WTC11 (cell line): ENCODE results near the gene PHC2.

Experiments used
- ZBTB43 ChIP-seq: sonication (generic); formaldehyde crosslinking; IDR thresholded peaks from 2 replicates; pipeline ENCODE4 v1.8.1; 2023; ENCODE audit warnings: mild to moderate bottlenecking, missing genetic modification reagents
- TF ChIP-seq, protein P1 (sequence below): fragments of 200-600 bp; IDR thresholded peaks from 2 replicates; pipeline ENCODE4 v1.8.0; 2022; ENCODE audit warnings: antibody characterized with exemption

GRCh38 chr1:33339413-33339812 is 91.5 kb downstream of the PHC2 start:
- TF ChIP-seq, protein P1, sequence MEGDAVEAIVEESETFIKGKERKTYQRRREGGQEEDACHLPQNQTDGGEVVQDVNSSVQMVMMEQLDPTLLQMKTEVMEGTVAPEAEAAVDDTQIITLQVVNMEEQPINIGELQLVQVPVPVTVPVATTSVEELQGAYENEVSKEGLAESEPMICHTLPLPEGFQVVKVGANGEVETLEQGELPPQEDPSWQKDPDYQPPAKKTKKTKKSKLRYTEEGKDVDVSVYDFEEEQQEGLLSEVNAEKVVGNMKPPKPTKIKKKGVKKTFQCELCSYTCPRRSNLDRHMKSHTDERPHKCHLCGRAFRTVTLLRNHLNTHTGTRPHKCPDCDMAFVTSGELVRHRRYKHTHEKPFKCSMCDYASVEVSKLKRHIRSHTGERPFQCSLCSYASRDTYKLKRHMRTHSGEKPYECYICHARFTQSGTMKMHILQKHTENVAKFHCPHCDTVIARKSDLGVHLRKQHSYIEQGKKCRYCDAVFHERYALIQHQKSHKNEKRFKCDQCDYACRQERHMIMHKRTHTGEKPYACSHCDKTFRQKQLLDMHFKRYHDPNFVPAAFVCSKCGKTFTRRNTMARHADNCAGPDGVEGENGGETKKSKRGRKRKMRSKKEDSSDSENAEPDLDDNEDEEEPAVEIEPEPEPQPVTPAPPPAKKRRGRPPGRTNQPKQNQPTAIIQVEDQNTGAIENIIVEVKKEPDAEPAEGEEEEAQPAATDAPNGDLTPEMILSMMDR, result no peak
- TF ChIP-seq ZBTB43 (CRISPR knock-in tag), result no peak
